ENCODE data around the gene ANXA8L1.
"Not testable (repeated sequence)": the region's sequence is repeated elsewhere in the genome, so short reads cannot be mapped to it uniquely, and the experiment has no call there.

Gene ANXA8L1, protein sequence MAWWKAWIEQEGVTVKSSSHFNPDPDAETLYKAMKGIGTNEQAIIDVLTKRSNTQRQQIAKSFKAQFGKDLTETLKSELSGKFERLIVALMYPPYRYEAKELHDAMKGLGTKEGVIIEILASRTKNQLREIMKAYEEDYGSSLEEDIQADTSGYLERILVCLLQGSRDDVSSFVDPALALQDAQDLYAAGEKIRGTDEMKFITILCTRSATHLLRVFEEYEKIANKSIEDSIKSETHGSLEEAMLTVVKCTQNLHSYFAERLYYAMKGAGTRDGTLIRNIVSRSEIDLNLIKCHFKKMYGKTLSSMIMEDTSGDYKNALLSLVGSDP

GRCh38 chr10:46375406-46375805 lies at the start of gene ANXA8L1:
Gene ANXA8L1 (plus strand): TSS chr10:46375776. CDS start chr10:46375852, 76 bp downstream.
- TF ChIP-seq, protein P1, sequence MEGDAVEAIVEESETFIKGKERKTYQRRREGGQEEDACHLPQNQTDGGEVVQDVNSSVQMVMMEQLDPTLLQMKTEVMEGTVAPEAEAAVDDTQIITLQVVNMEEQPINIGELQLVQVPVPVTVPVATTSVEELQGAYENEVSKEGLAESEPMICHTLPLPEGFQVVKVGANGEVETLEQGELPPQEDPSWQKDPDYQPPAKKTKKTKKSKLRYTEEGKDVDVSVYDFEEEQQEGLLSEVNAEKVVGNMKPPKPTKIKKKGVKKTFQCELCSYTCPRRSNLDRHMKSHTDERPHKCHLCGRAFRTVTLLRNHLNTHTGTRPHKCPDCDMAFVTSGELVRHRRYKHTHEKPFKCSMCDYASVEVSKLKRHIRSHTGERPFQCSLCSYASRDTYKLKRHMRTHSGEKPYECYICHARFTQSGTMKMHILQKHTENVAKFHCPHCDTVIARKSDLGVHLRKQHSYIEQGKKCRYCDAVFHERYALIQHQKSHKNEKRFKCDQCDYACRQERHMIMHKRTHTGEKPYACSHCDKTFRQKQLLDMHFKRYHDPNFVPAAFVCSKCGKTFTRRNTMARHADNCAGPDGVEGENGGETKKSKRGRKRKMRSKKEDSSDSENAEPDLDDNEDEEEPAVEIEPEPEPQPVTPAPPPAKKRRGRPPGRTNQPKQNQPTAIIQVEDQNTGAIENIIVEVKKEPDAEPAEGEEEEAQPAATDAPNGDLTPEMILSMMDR (IDR thresholded peaks at IDR 0.05) = not testable (repeated sequence)

GRCh38 chr10:46326066-46326465 lies 49.5 kb upstream of the ANXA8L1 start:
- TF ChIP-seq, protein P1 (IDR thresholded peaks at IDR 0.05) = no peak

- TF ChIP-seq, protein P1 (IDR thresholded peaks at IDR 0.05) = no peak
Measured at GRCh38 chr10:46326971-46327370, 48.6 kb upstream of the ANXA8L1 start.

GRCh38 chr10:46327685-46328084 lies 47.9 kb upstream of the ANXA8L1 start:
- TF ChIP-seq, protein P1 (IDR thresholded peaks at IDR 0.05) = no peak

DNA sequence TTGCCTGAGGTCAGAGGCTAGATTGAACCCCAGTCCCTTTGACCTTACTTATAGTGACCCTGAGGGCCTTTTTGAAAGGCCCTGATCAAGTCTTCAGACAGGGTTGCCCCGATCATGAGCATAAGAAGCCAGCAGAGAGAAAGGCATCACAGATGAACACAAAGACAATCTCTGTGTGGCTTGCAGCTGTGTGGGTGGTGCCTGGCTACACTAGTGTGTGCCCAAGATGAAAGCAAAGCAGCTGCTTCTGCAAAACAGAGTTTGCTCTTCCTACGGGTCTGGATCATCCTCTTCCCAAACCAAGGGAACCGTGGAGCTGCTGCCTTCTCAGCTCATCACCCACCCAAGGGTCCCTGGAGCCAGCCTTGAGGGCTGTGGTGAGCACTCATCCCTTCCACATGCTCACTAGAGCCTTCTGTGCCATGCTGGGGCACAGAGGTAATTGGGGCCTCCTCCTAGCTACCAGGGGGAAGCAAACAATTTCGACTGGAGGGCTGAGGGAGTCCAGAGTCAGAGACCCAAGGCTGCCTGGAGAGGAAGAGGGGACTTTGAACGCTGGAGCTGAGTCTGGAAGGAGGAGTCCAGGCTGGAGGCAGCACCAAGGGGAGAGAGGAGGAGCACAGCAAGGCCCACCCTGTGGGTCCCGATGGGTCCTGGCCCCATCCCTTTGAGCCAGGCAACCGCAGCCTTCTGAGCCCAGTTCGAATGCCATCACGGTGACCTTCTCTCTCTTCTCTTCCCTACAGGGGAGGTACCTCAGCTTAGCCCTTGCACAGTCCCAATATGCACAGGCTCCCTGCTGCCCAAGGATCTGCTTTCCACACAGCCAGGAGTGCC lies 46.5 kb upstream of the ANXA8L1 start:
- TF ChIP-seq, protein P1 (IDR thresholded peaks at IDR 0.05) = no peak

DNA sequence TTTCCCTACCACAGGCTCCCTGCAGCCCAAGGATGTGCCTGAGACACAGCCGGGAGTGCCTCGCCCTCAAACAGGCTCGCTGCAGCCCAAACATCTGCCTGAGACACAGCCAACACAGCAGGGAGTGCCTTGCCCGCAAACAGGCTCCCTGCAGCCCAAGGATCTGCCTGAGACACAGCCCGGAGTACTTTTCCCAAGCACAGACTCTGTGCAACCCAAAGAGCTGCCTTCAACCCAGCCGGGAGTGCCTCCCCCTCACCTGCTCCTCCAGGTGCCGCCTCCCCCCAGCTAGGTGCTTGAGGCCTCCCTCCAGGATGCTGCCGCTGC lies 45.9 kb upstream of the ANXA8L1 start:
- TF ChIP-seq, protein P1 (IDR thresholded peaks at IDR 0.05) = no peak

GRCh38 chr10:46330894-46331293 lies 44.7 kb upstream of the ANXA8L1 start:
- TF ChIP-seq, protein P1 (IDR thresholded peaks at IDR 0.05) = no peak

All from LNCAP (cell line).